SHP77 (cell line): ENCODE data around the gene C11orf86.
"Not testable (repeated sequence)": the region's sequence is repeated elsewhere in the genome, so short reads cannot be mapped to it uniquely, and the experiment has no call there.

Experiments
- DNase-seq, 2 experiments: peaks; one replicate each; lab custom pipeline; 2025; lab: John Stamatoyannopoulos, UW

C11orf86 gene

DNA sequence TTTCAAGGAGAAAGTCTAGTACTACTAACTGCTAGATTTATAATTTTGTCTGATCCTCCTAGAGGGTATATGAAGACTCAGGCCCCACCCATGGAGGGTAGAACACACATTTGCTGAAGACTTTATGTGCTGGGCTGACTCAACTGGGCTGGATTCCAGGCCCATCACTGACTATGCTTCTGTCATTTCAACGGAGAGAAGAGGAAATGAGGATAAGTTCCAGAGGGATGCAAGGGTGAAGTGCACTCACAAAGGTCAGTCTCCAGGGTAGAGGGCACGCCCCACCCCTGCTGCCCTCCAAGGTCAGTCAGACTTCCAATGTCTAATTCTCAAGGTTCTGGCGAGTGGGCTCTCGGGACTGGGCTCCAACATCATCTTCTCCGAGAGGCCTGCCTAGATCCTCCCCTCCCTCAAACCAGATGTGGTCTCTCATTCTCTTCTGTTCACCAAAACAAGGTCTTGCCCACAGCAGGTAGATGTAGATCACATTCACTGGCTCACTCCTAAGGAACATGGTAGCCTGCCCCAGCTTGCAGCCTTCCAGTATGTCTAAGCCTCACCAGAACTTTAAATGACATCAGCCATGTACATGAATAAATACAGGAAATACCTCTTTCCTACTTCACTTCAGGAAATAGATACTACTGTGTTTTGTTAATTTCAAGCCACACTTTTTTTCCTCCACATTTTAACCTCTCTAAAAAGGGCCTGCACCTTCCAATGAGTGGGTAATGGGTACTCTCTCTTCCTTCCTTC, 7.3 kb upstream of the C11orf86 start:
- DNase-seq: no peak

GRCh38 chr11:66969584-66970225, 5.4 kb upstream of the C11orf86 start:
- no peak for DNase-seq

- DNase-seq: no peak
Observed at GRCh38 chr11:66970371-66970806, 4.7 kb upstream of the C11orf86 start.

DNA sequence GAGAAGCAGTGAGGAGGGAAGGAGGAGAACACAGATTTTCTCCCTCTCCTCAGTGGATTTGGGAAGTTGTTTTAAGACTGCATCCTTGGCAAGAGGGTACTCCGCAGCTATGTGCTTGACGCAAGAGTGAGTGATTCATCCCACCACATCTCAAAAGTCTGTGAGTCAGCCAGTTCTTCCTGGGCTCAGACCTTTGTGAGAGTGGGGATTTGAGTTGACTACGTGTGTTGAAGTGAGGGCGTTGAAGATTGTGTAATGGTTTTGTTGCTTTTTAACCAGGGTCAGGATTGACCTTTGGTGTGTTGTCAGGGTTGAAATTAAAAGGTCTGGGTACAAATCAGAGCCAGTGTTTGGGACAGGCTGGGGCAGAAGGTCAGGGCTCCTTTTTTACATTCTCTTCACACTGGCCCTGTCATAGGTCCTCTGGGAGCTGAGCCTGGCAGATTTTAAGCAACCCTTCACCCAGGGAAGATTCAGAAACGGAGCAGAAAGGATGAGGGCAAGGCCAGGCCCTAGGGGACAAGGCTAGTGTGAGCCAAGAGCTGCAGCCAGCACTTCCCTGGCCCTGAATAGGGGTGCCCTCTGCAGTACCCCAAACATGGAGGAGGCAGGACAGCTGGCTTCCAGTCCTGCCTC, 4.2 kb upstream of the C11orf86 start:
- no peak for DNase-seq

DNA sequence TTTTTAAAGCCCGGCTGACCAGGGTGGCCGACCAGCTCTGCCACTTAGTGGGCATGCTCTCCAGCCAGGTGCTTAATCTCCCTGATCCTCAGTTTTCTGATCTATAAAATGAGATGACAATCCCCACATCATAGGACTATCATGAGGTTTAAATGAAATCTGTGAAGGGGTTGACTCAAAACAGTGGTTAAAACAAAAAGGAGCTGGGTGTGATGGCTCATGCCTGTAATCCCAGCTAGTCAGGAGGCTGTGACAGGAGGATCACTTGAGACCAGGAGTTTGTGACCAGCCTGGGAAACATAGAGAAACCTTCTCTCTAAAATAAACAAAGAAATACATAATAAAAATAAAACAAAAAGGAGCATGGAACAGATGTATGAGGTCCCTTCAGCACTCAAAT, 3.6 kb upstream of the C11orf86 start:
- DNase-seq: no peak

DNA sequence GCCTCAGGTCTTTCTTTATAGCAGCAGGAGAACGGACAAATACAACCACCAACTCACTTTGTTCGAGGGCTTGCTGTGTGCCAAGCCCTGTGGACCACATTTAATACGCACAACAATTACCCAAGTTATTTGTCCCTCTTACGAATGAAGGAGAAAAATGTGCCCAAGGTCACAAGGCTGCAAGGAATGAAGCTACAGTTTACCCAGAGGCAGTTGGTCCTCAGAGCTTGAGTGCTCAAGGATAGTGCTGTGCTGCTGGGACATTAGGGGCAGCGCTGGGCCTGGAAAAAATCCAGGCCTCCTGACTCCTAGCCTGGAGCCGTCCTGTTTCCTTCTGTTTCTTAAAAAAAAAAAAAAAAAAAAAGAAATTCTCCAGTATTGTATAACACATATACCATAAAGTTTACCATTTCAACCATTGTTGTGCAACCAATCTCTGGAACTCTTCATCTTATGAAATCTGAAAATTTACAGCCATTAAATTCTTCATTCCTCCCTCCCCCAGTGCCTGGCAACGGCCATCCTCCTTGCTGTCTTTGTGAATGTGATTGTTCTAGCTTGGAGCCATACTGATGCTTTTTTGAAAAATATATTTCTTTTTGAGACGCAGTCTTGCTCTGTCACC, 1.0 kb upstream of the C11orf86 start:
- DNase-seq: no peak

DNA sequence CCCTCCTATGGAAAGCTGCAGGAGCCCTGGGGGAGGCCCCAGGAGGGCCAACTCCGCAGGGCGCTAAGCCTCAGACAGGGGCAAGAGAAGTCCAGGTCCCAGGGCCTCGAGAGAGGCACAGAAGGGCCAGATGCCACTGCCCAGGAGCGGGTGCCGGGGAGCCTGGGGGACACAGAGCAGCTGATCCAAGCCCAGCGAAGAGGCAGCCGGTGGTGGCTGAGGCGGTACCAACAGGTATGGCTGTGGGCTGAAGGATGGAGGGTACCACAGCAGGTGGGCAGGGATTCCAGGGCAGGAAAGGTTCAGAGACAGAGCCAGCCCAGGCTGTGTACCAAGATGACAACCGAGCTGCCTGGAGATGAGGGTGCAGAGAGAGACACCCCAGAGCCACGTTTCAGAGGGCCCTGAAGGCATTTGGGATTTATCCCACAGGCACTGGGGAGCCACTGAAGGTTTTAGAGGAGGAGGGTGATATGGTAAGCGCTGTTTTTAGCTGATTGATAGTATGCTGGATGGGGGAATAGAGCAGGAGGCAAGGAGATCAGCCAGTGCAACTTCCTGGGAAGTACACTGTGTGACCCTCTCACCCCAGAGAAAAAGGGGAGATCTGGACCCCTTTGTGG, 412 bp downstream of the C11orf86 start:
- DNase-seq: no peak

GRCh38 chr11:66976028-66976467, 944 bp downstream of the C11orf86 start:
- DNase-seq: peak; percentile 26 to 57

- no peak for DNase-seq
Observed at GRCh38 chr11:66976925-66977324, 1.8 kb downstream of the C11orf86 start.

DNA sequence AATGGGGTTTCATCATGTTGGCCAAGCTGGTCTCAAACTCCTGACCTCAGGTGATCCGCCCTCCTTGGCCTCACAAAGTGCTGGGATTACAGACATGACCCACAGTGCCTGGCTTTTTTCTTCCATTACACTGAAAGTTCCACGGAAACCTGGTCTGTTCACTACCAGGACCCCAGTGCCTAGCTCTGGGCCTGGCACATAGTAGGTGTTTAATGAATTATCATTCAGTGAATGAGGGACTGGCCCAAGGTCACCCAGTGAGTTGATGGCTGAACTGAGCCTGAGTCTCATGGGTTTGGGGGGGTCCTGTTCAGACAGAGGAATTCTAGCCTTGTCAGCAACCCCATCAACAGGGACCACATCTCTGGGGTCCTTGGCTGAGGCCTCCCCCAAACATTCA, 3.1 kb downstream of the C11orf86 start:
- no peak for DNase-seq

DNA sequence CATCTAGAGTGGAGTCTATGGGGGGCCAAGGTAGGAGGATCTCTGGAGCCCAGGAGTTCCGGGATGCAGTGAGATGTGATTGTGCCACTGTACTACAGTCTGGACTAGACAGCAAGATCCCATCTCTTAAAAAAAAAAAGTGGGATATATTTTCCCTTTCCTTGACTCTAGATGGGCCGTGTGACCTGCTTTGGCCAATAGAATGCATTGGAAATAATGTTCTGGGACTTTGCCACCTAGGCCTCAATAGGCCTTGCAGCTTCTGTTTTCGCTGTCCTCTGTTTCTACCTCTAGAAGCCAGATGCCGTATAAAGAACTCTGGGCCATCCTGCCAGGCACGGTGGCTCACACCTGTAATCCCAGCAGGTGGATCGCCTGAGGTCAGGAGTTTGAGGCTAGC, 3.6 kb downstream of the C11orf86 start:
- DNase-seq: no peak

DNA sequence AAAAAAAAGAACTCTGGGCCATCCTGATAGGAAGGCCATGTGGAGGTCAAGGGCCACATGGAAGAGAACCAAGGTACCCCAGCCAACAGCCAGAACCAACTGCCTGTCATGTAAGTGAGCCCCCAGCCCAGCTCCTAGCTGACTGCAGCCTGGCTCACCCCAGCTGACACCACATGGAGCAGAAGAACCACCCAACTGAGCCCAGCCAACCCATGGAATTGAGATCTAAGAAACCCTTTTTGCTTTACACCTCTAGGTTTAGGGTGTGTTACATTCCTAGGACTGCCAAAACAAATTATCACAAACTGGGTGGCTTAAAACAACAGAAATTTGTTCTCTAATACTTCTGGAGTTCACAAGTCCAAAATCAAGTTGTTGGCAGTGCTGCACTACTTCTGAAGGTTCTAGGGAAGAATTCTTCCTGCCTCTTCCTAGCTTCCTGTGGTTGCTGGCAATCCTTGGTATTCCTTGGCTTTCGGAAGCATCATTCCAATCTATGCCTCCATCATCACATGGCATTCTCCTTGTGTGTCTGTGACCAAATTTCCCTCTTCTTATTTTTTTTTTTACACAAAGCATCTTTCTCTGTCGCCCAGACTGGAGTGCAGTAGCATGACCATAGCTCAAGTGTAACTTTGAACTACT, 4.4 kb downstream of the C11orf86 start:
- DNase-seq: no peak

GRCh38 chr11:66981976-66982578, 7.0 kb downstream of the C11orf86 start:
- DNase-seq: peak; percentile 74 to 84

- DNase-seq: no peak
Observed at GRCh38 chr11:66983275-66983924, 8.3 kb downstream of the C11orf86 start.

DNA sequence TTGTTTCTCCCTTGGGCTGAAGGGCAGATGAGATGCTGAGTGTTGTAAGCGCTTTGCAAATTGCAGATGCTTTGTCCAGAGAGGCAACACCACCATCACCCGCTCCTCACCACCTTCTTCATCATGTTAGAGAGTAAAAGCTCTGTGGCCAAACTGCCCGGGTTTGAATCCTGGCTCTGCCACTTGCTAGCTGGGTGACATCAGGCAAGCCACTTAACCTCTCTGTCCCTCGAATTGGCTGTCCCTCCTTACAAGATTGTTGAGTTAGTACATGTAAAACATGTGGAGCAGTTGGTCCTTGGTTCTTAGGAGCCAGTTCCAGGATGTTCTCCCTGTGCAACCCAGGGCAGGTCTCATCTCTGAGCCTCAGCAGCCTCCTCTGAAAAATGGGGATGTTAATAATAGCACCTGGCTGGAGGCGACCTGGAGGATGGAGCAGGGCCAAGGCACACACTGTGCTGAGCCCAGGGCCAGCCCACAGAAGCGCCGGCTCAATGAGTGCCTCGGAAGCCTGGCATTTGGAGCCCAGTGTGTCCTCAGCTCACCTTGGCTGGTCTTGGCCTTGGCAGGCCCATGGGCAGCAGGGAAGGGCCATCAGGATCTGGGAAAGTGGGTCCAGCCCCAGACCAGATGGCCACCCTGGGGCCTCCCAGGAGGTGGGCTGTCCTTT, 10.5 kb downstream of the C11orf86 start:
- DNase-seq: no peak

- no peak for DNase-seq
Observed at GRCh38 chr11:66986178-66986545, 11.1 kb downstream of the C11orf86 start.

DNA sequence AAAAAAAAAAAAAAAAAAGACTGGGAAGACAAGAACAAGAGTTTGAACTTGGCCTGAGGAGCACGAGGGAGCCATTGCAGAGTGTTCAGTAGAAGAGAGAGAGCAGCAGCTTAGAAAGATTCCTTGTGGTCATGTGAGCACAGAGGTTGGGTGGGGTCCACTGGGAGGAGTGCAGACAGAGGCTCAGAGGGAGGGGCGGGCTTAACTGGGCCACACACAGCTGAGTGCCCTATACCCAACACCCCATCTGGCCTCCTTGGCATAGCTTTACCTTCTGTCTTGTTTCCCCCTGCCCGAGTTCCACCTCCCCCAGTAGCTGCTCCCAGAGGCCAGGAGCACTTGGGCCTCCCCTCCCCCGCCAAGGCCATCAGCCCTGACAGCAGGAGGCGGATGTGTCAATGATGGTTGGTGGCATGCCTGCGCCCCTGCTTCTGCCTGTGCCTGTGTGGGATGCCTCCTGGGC, 12.1 kb downstream of the C11orf86 start:
- no peak for DNase-seq

DNA sequence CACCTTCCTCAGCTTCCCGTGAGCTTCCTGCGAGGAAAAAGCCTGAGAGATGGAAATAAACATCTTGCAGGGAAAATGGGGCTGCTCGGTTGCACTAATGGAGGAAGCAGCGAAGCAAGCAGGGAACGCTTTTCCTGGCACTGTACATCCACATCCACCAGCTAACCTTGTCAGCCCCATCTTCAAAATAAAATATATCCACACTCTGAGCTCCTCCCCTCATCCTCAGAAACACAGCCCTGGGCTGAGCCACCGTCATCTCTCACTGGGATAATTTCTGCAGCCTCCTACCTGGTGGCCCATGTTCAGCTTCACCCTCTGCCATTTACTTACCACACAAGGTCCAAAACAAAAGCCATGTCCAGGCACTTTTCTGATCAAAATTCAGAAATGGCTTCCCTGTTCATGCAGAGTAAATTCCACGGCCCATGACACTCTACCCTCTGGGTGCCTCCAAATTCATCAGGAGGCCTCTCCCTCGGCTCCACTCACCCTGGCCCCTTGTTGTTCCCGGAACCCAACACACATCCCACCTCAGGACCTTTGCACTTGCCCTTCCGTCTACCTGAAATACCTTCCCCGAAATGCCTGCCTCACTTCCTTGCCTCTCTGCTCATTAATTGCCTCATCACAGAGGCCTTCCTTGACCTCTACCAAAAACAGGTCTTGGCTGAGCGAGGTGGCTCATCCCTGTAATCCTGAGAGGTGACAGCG, 13.0 kb downstream of the C11orf86 start:
- no peak for DNase-seq

- DNase-seq: not testable (repeated sequence)
Observed at GRCh38 chr11:66988741-66989140, 13.6 kb downstream of the C11orf86 start.
